Raji (cell line): ENCODE results near the gene ABCA13.

ENCODE experiments used
- POLR2A ChIP-seq: IDR thresholded peaks from 2 replicates; pipeline ENCODE4 v1.6.1; 2011; ENCODE audit warnings: low read depth, low read length, control low read depth; ENCODE audit not compliant: insufficient read depth

The ABCA13 gene

GRCh38 chr7:48259463-48260280, 88.4 kb downstream of the ABCA13 start:
- no peak for TF ChIP-seq POLR2A

GRCh38 chr7:48261696-48262095, 90.4 kb downstream of the ABCA13 start:
- no peak for TF ChIP-seq POLR2A

GRCh38 chr7:48262606-48263310, 91.5 kb downstream of the ABCA13 start:
- no peak for TF ChIP-seq POLR2A

GRCh38 chr7:48263311-48263650, 92.0 kb downstream of the ABCA13 start:
- no peak for TF ChIP-seq POLR2A

- TF ChIP-seq POLR2A = no peak
Observed at GRCh38 chr7:48269066-48269465, 97.8 kb downstream of the ABCA13 start.

GRCh38 chr7:48274662-48275061, 103.4 kb downstream of the ABCA13 start:
- TF ChIP-seq POLR2A = no peak

- TF ChIP-seq POLR2A = no peak
Observed at GRCh38 chr7:48279420-48279819, 108.2 kb downstream of the ABCA13 start.

GRCh38 chr7:48280100-48280499, 108.8 kb downstream of the ABCA13 start:
- TF ChIP-seq POLR2A = no peak

- no peak for TF ChIP-seq POLR2A
Observed at GRCh38 chr7:48285373-48285772, 114.1 kb downstream of the ABCA13 start.

GRCh38 chr7:48286836-48287235, 115.6 kb downstream of the ABCA13 start:
- no peak for TF ChIP-seq POLR2A

- no peak for TF ChIP-seq POLR2A
Observed at GRCh38 chr7:48289656-48290055, 118.4 kb downstream of the ABCA13 start.

- no peak for TF ChIP-seq POLR2A
Observed at GRCh38 chr7:48292949-48293348, 121.7 kb downstream of the ABCA13 start.

GRCh38 chr7:48295296-48295971, 124.2 kb downstream of the ABCA13 start:
- TF ChIP-seq POLR2A = no peak

GRCh38 chr7:48296966-48297365, 125.7 kb downstream of the ABCA13 start:
- no peak for TF ChIP-seq POLR2A

GRCh38 chr7:48298779-48299178, 127.5 kb downstream of the ABCA13 start:
- no peak for TF ChIP-seq POLR2A

- no peak for TF ChIP-seq POLR2A
Observed at GRCh38 chr7:48299580-48300169, 128.4 kb downstream of the ABCA13 start.

GRCh38 chr7:48300301-48300700, 129.0 kb downstream of the ABCA13 start:
- no peak for TF ChIP-seq POLR2A
